GM18508 (cell line): Measurements from ENCODE around the gene KIAA1210.

Source experiments
- ATAC-seq: cut with Tn5 transposase; IDR thresholded peaks from one replicate; pipeline ENCODE4 v1.9.1; 2021; ENCODE audit warnings: moderate number of reproducible peaks; ENCODE audit not compliant: insufficient read depth, unreplicated experiment

Gene KIAA1210

DNA sequence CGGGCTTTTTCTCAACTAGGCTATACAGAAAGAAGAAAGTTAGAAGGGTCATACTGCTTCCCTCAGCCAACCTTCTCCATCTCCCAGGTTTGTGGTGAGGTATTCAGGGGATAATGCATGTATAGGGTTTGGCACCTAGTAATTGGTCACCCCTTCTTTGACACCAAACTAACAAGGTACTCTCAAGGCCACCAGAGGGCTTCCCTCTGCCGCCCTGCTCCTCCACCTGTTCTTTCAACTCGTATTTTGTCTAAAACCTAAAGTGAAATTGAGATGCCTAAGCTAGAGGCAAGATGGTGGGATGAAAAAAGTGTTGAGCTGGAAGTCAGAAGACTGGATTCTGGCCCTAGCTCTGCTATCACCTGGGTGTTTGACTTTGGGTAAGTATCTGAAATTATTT is 32.8 kb downstream of the KIAA1210 start:
- ATAC-seq, result no peak

DNA sequence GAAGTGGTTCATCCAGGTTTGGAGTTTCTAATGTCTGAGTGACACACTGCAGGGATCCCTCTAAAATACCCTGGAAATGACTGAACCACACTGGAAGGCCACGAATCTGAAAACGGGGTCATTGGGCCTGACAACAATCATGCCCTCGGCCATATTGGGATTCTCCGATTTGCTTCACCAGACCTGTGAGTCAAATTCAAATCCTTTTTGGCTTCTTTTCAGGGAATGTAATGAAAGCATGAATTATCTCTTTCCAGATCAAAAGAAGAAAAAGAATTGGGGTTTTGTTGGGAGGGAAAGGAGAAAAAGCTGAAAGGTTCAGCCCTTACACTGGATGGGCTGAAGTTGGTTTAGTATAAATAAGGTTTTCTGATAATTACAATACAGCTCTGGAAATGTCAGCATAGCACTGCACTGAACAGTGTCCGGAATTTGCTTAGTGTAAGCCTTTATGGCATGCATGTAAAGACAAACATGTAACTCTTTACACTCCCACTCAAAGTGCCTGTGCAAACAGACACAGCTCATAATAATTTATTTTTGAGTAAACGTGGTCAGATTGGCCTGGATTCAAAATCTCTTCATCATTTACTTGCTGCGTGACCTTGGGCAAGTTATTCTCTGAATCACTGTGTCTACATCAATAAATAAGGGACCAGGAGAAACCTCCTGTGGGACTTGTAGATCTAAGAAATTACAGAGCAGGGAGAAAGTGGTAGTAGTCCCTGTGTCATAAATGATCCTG is 33.4 kb downstream of the KIAA1210 start:
- ATAC-seq, result no peak

DNA sequence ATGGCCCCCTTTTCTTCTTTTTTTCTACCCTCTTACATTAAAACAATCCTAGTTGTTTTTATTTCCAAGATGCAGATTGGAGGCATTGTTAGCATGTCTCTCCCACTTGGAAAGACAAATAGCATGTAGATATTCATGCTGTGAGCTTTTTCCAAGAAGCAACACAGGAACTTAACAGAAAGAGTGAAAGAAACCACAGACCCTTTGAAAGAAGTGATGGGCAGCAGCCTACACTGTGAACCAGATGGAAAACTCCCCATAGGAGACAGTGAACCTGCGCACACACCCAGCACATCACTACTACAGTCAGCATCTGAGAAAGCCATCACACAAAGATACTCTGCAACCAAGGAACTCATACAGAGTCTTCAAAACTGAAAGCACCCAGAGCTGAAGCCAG is 37.0 kb downstream of the KIAA1210 start:
- no peak for ATAC-seq

DNA sequence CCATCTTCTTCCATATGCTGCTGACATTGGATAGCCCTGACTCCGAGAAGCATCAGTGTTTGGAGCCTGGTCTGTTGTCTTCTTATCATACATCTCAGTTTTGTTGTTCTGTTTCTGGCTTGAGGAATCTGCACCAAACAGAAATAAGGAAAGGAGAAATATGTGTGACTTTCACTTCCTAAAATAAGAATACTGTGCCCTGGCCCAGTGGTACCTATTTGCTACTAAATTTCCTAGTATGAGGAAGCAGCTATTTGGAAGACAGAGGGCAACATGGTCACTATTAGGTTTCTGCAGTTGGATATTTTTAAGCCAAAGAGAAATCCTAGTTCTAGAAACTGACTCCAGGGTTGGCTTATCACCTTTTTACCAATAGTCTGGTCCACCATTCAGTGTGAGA is 38.0 kb downstream of the KIAA1210 start:
- ATAC-seq, result no peak

DNA sequence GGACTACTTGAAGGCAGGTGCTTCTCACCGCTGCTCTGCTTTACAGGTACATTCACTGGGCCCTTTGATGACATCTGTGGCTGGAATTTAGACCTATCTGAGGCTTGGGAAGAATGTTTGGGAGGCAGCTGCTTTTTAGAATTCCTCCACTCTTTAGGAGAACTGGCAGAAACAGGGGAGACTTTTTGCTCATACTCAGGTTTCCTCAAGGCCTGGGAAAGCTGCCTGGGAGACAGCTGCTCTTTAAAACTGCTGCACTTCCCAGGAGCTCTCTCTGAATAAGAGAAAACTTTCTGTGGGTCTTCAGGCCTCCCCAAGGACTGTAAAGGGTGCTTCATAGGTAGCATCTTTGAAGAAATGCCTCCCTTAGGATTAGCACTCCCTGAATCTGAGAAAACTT is 40.5 kb downstream of the KIAA1210 start:
- ATAC-seq, result no peak

DNA sequence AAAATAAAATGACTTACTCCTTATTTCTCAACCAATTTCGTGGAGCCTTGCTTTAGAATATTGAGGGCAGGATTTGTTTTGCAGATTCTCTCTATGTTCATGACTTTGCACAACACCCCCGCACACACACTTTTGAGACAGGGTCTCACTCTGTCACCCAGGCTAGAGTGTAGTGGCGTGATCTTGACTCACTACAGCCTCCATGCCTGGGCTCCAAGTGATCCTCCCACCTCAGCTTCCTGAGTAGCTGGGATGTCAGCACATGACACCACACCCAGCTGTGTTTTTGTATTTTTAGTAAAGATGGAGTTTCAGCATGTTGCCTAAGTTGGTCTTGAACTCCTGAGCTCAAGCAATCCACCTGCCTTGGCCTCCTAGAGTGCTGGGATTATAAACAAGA is 42.8 kb downstream of the KIAA1210 start:
- ATAC-seq, result no peak

DNA sequence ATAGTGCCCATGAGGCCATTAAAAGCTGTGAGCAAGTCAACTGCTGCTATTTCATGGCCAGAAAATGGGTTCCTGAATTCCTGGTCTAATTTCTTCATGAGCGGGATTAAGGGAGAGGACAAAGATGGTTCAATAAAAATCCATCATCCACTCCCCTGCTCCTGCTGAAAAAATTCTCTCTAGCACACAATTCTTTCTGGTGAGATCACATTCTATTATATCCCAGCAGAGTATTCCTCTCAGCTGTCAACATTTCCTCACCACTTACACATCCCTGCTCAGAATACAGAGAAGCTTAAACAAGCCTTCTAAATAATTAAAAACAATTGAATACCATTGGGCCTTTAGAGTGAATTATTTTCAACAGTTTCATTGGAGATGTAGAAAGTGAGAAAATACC is 45.3 kb downstream of the KIAA1210 start:
- no peak for ATAC-seq

DNA sequence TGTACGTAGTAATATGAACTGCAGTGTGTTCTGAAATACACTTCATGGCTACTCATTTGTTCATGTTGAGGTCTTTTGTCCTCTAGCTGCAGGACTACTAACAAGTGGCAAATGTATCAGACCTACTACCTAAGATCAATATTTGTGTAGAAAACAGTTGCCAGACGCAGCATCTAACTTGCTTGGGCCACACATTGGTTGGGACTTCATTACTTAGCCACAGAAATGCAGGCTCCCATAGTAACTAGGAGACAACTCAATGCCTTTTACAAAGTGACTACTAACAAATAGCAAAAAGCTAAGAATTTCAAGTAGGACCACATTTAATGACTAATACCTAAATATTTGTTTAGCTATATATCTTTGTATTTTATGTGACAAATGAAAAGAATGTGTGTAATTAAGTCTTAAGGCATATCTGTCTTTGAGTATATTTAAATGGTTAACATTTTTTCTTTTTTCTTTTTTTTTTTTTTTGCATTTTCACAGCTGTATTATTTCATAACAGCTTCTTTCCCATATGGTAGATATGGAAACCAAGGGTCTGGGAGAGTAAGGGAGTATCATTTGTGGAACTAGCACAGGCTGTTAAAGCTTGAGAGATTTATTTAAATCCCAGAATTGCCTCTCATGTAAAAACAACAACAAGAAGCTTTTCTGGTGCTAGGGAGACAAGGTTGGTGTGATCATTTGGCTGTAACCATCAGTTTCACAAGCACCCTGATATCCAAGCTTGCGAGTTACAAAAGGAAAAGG is 52.2 kb downstream of the KIAA1210 start:
- no peak for ATAC-seq

DNA sequence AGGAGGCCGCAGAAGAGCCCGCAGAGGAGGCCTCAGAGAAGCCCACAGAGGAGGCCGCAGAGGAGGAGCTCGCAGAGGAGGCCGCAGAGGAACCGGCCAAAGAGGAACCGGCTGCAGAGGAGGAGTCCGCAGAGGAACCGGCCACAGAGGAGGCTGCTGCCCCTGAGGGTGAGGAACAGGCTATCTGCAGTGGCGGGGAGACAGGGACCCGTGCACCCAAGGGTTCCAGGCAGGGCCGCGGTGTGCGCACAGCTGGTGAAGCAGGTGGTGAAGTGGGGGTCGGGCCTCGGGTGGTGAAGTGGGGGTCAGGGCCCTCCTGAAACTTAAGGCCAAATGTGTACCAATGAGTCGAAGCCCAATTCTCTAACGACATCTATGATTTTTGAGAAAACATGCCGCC is 53.7 kb downstream of the KIAA1210 start:
- no peak for ATAC-seq

DNA sequence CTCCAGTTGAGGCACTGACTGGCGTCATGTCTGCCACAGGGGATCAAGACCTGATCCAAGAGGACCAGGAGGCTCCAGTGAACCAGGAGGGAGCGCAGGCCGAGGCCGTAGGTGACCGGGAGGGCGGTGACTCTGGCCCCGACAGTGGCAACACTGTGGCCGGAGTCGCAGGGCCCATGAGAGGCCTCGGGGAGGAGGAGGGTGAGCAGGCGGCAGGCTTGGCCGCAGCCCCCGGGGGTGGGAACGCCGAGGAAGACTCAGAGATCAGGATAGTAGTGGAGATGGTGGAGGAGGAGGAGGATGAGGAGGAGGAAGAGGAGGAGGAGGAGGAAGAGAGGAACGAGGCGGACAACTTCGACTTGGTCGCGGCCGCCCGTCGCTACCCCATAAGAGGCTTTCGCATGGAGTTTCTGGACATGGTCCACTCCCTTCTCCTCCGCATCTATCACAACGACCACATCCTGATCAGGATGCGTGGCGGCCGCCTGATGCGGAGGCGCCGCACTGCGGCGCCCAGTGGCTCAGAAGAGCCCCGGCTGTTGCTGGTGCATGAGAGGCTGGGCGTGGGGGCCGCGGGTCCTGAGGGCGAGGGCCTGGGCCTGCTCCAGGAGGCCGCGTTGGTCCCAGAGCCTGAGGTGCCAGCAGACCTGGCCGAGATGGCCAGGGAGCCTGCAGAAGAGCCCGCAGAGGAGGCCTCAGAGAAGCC is 54.3 kb downstream of the KIAA1210 start:
- no peak for ATAC-seq

DNA sequence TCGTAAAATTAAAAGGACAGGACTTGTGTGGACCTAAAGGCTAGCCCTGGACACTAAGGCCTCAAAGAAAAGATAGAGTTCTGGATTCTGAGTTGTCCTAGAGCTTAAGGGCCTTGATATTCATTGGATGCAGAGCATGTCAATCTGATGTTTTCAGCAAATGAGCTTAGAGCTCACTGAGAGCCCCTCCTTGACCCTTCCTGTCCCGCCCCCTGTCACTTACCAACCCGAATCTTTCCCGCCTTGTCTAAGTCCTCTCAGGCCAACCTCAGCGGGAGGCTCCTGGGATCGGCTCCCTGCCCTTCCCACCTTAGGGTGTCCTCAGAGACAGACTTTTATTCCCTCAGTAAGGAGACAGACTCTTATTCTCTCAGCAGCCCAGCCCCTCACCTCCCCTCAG is 54.9 kb downstream of the KIAA1210 start, which contains the start of gene CT47C1:
Gene CT47C1 (plus strand): TSS at position 250 of the 400 bp plus-strand sequence. CDS start 233 bp downstream, outside the sequence.
- no peak for ATAC-seq

DNA sequence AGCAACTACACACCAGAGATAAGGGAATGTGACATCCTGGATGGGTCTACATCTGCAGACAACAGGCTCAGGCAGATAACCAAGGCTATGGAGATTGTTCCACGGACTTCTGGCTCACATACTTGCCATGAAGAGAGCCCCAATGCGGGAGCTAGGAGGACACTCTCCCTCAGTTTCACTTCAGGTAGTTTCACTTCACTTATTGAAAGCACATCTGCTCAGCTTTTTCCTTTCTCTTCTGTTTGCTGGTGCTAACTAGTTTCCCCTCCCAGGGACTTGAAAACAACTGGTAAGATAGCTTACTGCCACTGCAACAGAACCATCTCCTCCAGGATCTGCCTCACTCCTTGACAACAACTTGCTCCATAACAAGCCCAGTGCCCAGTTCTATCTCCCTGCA is 56.2 kb downstream of the KIAA1210 start:
- ATAC-seq, result peak; percentile 68

DNA sequence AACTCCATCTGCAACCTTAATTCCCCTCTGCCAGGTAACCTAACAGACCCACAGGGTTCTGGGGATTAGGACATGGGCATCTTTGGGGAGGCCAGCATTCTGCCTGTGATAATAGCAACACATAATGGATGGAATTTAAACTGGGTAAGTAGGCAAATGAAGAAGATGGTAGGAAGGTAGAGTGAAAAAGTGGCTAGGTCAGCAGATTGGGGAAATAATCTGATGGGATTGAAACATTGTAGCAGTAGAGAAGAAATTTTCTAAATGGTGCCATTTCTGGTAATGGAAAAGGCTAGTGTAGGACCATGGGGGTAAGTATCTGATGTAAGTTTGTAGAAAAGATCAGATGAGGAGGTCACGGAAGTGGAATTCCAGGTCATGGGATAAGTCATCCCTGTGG is 57.9 kb downstream of the KIAA1210 start:
- ATAC-seq, result no peak

DNA sequence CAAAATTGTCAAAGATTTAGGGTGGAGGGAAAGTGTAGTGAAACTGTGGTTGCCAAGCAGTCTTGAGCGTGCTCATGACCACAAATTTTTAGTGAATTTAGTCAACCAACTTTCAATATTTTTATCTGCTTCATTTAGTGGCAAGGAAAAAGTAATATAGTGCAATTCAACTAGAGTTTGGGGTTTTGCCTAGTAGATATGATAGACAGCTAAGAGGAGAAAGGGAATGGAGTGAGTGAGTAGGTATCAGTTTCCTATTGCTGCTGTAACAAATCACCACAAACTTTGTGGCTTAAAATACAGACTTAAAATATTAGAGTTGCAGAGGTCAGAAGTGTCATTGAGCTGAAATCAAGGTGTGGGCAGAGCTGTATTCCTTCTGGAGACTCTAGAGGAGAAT is 58.5 kb downstream of the KIAA1210 start:
- no peak for ATAC-seq

DNA sequence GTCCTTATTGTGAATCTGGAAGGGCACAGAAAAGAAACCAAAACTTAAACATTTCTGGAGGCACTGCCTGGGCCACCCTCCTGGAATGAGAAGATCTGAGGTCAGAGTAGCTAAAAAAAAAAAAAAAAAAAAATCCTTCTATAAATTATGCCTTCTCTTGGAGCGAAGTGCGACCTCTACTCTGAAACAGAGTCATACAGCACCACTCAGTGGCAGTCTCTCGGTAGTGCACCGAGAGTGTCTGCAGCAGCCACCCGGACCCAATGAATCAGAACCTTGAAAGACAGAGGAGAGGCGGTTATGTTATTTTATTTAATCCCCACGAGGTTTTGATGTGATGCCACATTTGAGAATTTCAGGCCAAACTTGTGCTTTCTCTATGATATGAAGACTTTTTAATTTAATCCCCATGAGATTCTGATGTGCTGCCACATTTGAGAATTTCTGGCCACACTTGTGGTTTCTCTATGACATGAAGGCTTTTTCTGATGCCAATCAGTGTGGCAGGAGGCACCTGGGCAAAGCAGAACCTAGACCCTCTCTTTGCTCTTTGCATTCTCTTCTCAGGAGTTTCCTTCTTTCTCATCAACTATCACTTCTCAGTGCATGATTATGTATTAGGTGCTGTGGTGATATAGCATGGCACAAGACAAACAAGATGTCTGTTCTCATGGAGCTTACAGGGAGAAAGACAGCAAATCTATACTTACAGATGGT is 60.4 kb downstream of the KIAA1210 start:
- ATAC-seq, result no peak

DNA sequence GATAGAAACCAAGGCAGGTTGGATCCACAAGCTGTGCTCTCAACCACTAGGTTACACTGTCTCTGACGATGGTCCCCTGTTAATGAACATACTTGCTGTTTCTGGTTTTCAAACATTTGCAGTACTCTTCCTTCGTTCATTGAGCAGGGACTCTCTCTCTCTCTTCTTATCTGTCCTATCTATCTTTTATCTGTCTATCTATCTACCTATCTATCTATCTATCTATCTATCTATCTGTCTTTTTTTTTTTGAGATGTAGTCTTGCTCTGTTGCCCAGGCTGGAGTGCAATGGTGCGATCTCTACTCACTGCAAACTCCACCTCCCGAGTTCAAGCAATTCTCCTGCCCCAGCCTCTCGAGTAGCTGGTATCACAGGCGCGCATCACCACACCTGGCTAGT is 64.2 kb downstream of the KIAA1210 start:
- ATAC-seq, result no peak

DNA sequence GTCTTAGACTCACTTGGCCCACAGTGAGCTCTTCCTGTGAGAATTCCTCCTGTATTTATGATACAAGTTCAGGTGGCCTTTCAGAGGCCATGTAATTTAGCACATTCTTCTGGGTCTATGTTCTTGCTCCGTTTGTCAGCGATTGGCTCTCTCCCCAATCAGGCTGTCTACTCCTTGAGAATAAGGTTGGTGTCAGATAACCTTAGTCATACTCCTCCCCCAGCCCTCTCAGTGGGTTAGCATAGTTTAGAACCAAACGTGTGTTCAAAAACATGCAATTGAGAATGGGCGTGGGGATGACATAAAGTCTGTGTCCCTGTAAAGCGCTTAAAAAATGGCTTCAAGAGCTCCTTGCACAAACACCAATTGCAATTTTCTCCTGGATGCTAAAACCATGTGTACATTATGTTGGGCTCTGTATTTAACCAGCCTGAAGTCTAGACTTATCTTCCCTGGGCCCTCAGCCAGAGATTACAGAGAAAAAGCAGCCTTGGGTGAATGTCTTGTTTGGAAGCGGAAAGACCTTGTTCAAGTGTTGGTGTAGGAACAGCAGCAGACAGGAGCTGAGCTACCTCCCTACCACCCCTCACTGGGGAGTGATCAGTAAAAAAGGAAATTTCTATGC is 64.8 kb downstream of the KIAA1210 start:
- no peak for ATAC-seq

DNA sequence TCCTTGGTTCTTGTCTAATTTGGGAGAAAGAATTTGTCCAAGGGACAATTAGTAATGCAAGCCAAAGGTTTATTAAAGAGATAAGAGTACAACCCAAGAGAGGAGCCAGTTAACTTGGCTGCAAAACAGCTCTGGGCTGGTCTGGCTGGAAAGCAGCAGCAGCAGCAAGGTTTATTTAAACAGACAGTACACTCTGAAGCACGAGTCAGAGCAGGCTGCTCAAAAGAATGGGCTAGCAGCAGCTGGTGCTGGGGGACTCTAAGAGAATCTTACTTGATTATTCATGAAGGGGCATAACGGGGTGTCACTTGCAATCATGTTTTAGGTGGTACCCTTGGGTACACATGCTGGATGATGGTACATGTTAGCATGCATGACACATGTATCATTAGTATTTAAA is 71.9 kb downstream of the KIAA1210 start:
- ATAC-seq, result no peak

DNA sequence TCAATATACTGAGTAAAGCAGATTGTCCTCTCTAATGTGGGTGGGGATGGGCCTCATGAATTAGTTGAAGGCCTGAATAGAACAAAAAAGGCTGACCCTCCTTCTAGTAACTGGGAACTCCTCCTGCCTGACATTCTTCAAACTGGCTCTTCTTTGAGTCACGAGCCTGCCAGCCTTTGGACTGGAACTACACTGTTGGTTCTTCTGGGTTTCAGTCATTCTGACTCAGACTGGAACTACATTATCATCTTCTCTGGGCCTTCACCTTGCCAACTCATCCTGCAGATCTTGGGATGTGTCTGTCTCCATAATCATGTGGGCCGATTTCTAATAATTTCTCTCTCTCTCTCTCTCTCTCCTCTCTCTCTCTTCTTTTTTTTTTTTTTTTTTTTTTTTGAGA is 81.7 kb downstream of the KIAA1210 start:
- ATAC-seq, result no peak

DNA sequence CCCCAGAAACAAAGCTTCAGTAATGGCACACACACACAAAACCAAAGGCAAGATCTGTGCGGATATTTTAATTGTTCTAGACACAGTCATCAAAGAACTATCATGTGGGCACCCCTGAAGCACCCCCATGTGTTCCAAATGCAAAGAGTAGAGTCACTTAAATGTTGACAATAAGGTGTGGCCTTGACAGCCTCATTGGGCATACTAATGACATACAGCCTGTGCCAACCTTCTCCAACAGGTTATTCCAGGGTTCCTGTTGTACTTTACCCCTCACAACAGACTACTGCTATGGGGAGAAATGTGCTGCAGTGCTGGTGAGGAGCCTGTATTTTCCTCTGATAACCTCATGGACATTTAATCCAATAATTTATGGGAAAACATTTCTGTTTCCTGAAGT is 84.6 kb downstream of the KIAA1210 start:
- ATAC-seq, result no peak
